ENCODE results near the gene NUDT3.
"Not testable (repeated sequence)": the region's sequence is repeated elsewhere in the genome, so short reads cannot be mapped to it uniquely, and the experiment has no call there.

The NUDT3 gene

GRCh38 chr6:34247481-34248197, 144.8 kb downstream of the NUDT3 start:
- DNase-seq, result no peak

GRCh38 chr6:34246563-34247391, 145.7 kb downstream of the NUDT3 start:
- DNase-seq, result peak; percentile 61 to 76

- DNase-seq, result no peak
Observed at GRCh38 chr6:34246249-34246562, 146.3 kb downstream of the NUDT3 start.

GRCh38 chr6:34245761-34246140, 146.7 kb downstream of the NUDT3 start:
- not testable (repeated sequence) for DNase-seq

- not testable (repeated sequence) for DNase-seq
Observed at GRCh38 chr6:34245032-34245760, 147.3 kb downstream of the NUDT3 start.

GRCh38 chr6:34243901-34244884, 148.3 kb downstream of the NUDT3 start:
- peak; percentile 96 for DNase-seq

GRCh38 chr6:34243131-34243771, 149.2 kb downstream of the NUDT3 start:
- peak; percentile 66 to 80 for DNase-seq

- no peak for DNase-seq
Observed at GRCh38 chr6:34242252-34243130, 150.0 kb downstream of the NUDT3 start.

GRCh38 chr6:34241351-34242215, 150.9 kb downstream of the NUDT3 start:
- no peak for DNase-seq

GRCh38 chr6:34240329-34241248, 151.9 kb downstream of the NUDT3 start:
- no peak for DNase-seq

- DNase-seq, result no peak
Observed at GRCh38 chr6:34239893-34240292, 152.6 kb downstream of the NUDT3 start.

- no peak for DNase-seq
Observed at GRCh38 chr6:34239500-34239825, 153.0 kb downstream of the NUDT3 start.

- DNase-seq, result no peak
Observed at GRCh38 chr6:34238585-34239499, 153.6 kb downstream of the NUDT3 start.

GRCh38 chr6:34237722-34238584, 154.5 kb downstream of the NUDT3 start:
- no peak for DNase-seq

- no peak for DNase-seq
Observed at GRCh38 chr6:34237316-34237721, 155.2 kb downstream of the NUDT3 start.

- peak; percentile 79 to 89 for DNase-seq
Observed at GRCh38 chr6:34236443-34237315, 155.8 kb downstream of the NUDT3 start, which contains the start of gene HMGA1. TSS of gene HMGA1 (plus strand) at chr6:34236873. CDS start at chr6:34240781, 3,908 bp downstream.
